CD4-positive, CD25-positive, alpha-beta regulatory T cell (primary cell): ENCODE data around the gene CNP. TPM values are rescaled to one million over a fixed set of nuclear protein-coding genes. Genes with fewer than 3 reads are reported as not detected.
A peak's percentile ranks its signal among the peaks of the same experiment; 100 is the strongest.

Experiments
- ATAC-seq, 2 donors: fragments of 150-1000 bp; cut with Tn5 transposase; one replicate each; pipeline ENCODE4 v1.10.0; 2021; ENCODE audit warnings: low read depth in 2 of 2, moderate number of reproducible peaks in 2 of 2, moderate library complexity in 1 of 2
- DNase-seq, 3 donors: peaks; one replicate each; pipeline versions ENCODE4 v3.0.0 to v3.0.0-alpha.2; 2012 to 2022; ENCODE audit warnings: mixed read lengths in 1 of 3
- H3K27ac ChIP-seq: one replicate; pipeline ENCODE4 v1.7.0; 2013; ENCODE audit warnings: mild to moderate bottlenecking, low read length; ENCODE audit not compliant: insufficient read depth, poor library complexity, severe bottlenecking
- H3K27me3 ChIP-seq: one replicate; pipeline ENCODE4 v1.7.0; 2013; ENCODE audit warnings: low read length; ENCODE audit not compliant: control insufficient read depth, insufficient read depth
- H3K36me3 ChIP-seq: one replicate; pipeline ENCODE4 v1.7.0; 2013; ENCODE audit warnings: mild to moderate bottlenecking, low read length, moderate library complexity; ENCODE audit not compliant: control insufficient read depth, insufficient read depth
- H3K4me1 ChIP-seq: 2 replicates; pipeline ENCODE4 v1.7.0; 2013; ENCODE audit warnings: mild to moderate bottlenecking, low read length; ENCODE audit not compliant: insufficient read depth, control insufficient read depth, poor library complexity, severe bottlenecking
- H3K4me3 ChIP-seq: one replicate; pipeline ENCODE4 v1.7.0; 2013; ENCODE audit warnings: low read depth, mild to moderate bottlenecking, low read length, moderate library complexity
- H3K9me3 ChIP-seq, 2 experiments: 1 replicate in 1 of 2; 2 replicates in 1 of 2; pipeline ENCODE4 v1.7.0; 2013; ENCODE audit warnings: low read length in 2 of 2, mild to moderate bottlenecking in 1 of 2, moderate library complexity in 1 of 2; ENCODE audit not compliant: control insufficient read depth in 2 of 2
- H3K27ac Mint-ChIP-seq, 3 donors: one replicate each; pipeline ENCODE4 v1.8.0; 2020 to 2022; ENCODE audit warnings: mild to moderate bottlenecking in 3 of 3, mixed read lengths in 3 of 3, moderate library complexity in 2 of 3
- H3K27me3 Mint-ChIP-seq: one replicate; pipeline ENCODE4 v1.8.0; 2022; ENCODE audit warnings: mild to moderate bottlenecking, mixed read lengths
- H3K36me3 Mint-ChIP-seq: one replicate; pipeline ENCODE4 v1.8.0; 2020; ENCODE audit warnings: mixed read lengths
- H3K4me1 Mint-ChIP-seq, 4 donors: one replicate each; pipeline ENCODE4 v1.8.0; 2020 to 2022; ENCODE audit warnings: mixed read lengths in 4 of 4, mild to moderate bottlenecking in 1 of 4
- H3K4me3 Mint-ChIP-seq, 4 donors: one replicate each; pipeline ENCODE4 v1.8.0; 2020 to 2022; ENCODE audit warnings: mild to moderate bottlenecking in 4 of 4, mixed read lengths in 4 of 4, moderate library complexity in 3 of 4
- H3K9me3 Mint-ChIP-seq, 7 donors: one replicate each; pipeline ENCODE4 v1.8.0; 2020 to 2022; ENCODE audit warnings: mixed read lengths in 7 of 7, mild to moderate bottlenecking in 3 of 7, moderate library complexity in 2 of 7
- polyA plus RNA-seq, 4 donors: library from polyadenylated mRNA; unstranded; fragments of 300-500 nt; fragmentation: Illumina TruSeq; gene quantifications; one replicate each; pipeline ENCODE4 v1.2.3, GENCODE V29; 2021
- total RNA-seq: library from RNA; stranded (reverse); gene quantifications from one replicate; pipeline ENCODE4 v1.2.3, GENCODE V29; 2022

The CNP gene
- total and polyA plus RNA-seq, 5 donors from 2014 or later, result 26.9 to 44.3 (median 33.0) TPM

GRCh38 chr17:41971721-41972523 is 5.3 kb downstream of the CNP start:
- no peaks in the 10 kb centered on the region for H3K27me3 Mint-ChIP-seq
- H3K4me3 Mint-ChIP-seq, result peak overlapping the region in 1 of 4 donors; percentile 85
- DNase-seq (no peak), ATAC-seq (no peak)
- no peaks in the 10 kb centered on the region for H3K9me3 Mint-ChIP-seq
- peaks cover 9 to 43% (median 22%) of the 10 kb centered on the region in 4 donors for H3K4me1 Mint-ChIP-seq
- peak overlapping the region in 2 of 3 donors; percentile 20 to 49 for H3K27ac Mint-ChIP-seq
- peaks cover 59% of the 10 kb centered on the region for H3K36me3 ChIP-seq
- no peak overlapping the region for H3K27ac ChIP-seq
- peaks cover 18% of the 10 kb centered on the region for H3K4me1 ChIP-seq
- no peaks in the 10 kb centered on the region for H3K9me3 ChIP-seq
- H3K27me3 ChIP-seq, result no peaks in the 10 kb centered on the region
- no peak overlapping the region for H3K4me3 ChIP-seq
- peaks cover 21% of the 10 kb centered on the region for H3K36me3 Mint-ChIP-seq

- no peaks in the 10 kb centered on the region for H3K9me3 ChIP-seq
- Mint-ChIP-seq H3K36me3 (peaks cover 26% of the 10 kb centered on the region), H3K27ac (no peak overlapping the region), H3K4me3 (peak overlapping the region in 1 of 4 donors; percentile 85), H3K9me3 (no peaks in the 10 kb centered on the region), H3K27me3 (no peaks in the 10 kb centered on the region), H3K4me1 (peaks cover 9 to 36% (median 22%) of the 10 kb centered on the region in 4 donors)
- H3K36me3 ChIP-seq, result peaks cover 68% of the 10 kb centered on the region
- peaks cover 10% of the 10 kb centered on the region for H3K4me1 ChIP-seq
- no peak overlapping the region for H3K27ac ChIP-seq
- H3K27me3 ChIP-seq, result no peaks in the 10 kb centered on the region
- DNase-seq, result no peak
- H3K4me3 ChIP-seq, result no peak overlapping the region
- ATAC-seq, result peak in 1 of 2 donors; percentile 35
Measured at GRCh38 chr17:41972571-41973407, 6.2 kb downstream of the CNP start.

- Histone ChIP-seq H3K4me3 (no peak overlapping the region), H3K27me3 (no peaks in the 10 kb centered on the region), H3K36me3 (peaks cover 72% of the 10 kb centered on the region), H3K27ac (no peak overlapping the region), H3K4me1 (peaks cover 6% of the 10 kb centered on the region), H3K9me3 (no peaks in the 10 kb centered on the region)
- no peaks in the 10 kb centered on the region for H3K27me3 Mint-ChIP-seq
- no peaks in the 10 kb centered on the region for H3K9me3 Mint-ChIP-seq
- no peak overlapping the region for H3K4me3 Mint-ChIP-seq
- peaks cover 22% of the 10 kb centered on the region for H3K36me3 Mint-ChIP-seq
- H3K27ac Mint-ChIP-seq, result no peak overlapping the region
- ATAC-seq, result no peak
- peaks cover 9 to 32% (median 16%) of the 10 kb centered on the region in 4 donors for H3K4me1 Mint-ChIP-seq
- DNase-seq, result no peak
Measured at GRCh38 chr17:41973408-41973811, 6.8 kb downstream of the CNP start.

GRCh38 chr17:41974031-41974430 is 7.4 kb downstream of the CNP start:
- H3K9me3 ChIP-seq, result no peaks in the 10 kb centered on the region
- Mint-ChIP-seq H3K27ac (peak overlapping the region in 1 of 3 donors; percentile 14), H3K9me3 (no peaks in the 10 kb centered on the region), H3K36me3 (peaks cover 22% of the 10 kb centered on the region), H3K27me3 (no peaks in the 10 kb centered on the region), H3K4me1 (peaks cover 9 to 29% (median 12%) of the 10 kb centered on the region in 4 donors), H3K4me3 (peak overlapping the region in 1 of 4 donors; percentile 58)
- H3K27me3 ChIP-seq, result no peaks in the 10 kb centered on the region
- peaks cover 68% of the 10 kb centered on the region for H3K36me3 ChIP-seq
- ATAC-seq, result no peak
- H3K4me1 ChIP-seq, result peaks cover 6% of the 10 kb centered on the region
- no peak overlapping the region for H3K27ac ChIP-seq
- no peak for DNase-seq
- H3K4me3 ChIP-seq, result no peak overlapping the region

GRCh38 chr17:41974658-41975057 is 8.1 kb downstream of the CNP start:
- peaks cover 68% of the 10 kb centered on the region for H3K36me3 ChIP-seq
- Mint-ChIP-seq H3K27ac (no peak overlapping the region), H3K36me3 (peaks cover 23% of the 10 kb centered on the region), H3K9me3 (no peaks in the 10 kb centered on the region), H3K4me3 (no peak overlapping the region), H3K4me1 (peaks cover 7 to 23% (median 10%) of the 10 kb centered on the region in 4 donors), H3K27me3 (no peaks in the 10 kb centered on the region)
- no peaks in the 10 kb centered on the region for H3K27me3 ChIP-seq
- peaks cover 6% of the 10 kb centered on the region for H3K4me1 ChIP-seq
- ATAC-seq (no peak), DNase-seq (no peak)
- H3K27ac ChIP-seq, result no peak overlapping the region
- H3K9me3 ChIP-seq, result no peaks in the 10 kb centered on the region
- no peak overlapping the region for H3K4me3 ChIP-seq

- Histone ChIP-seq H3K36me3 (peaks cover 72% of the 10 kb centered on the region), H3K4me1 (peaks cover 4% of the 10 kb centered on the region), H3K27me3 (no peaks in the 10 kb centered on the region), H3K4me3 (no peak overlapping the region), H3K27ac (no peak overlapping the region), H3K9me3 (no peaks in the 10 kb centered on the region)
- H3K9me3 Mint-ChIP-seq, result no peaks in the 10 kb centered on the region
- no peak overlapping the region for H3K4me3 Mint-ChIP-seq
- H3K27me3 Mint-ChIP-seq, result no peaks in the 10 kb centered on the region
- H3K27ac Mint-ChIP-seq, result no peak overlapping the region
- peaks cover 27% of the 10 kb centered on the region for H3K36me3 Mint-ChIP-seq
- peaks cover 4 to 20% (median 10%) of the 10 kb centered on the region in 4 donors for H3K4me1 Mint-ChIP-seq
- DNase-seq, result no peak
- ATAC-seq, result no peak
Measured at GRCh38 chr17:41975099-41976083, 8.8 kb downstream of the CNP start.

GRCh38 chr17:41976142-41976768 is 9.7 kb downstream of the CNP start:
- Histone ChIP-seq H3K36me3 (peaks cover 77% of the 10 kb centered on the region), H3K4me1 (no peaks in the 10 kb centered on the region), H3K27ac (no peak overlapping the region), H3K27me3 (no peaks in the 10 kb centered on the region), H3K9me3 (no peaks in the 10 kb centered on the region), H3K4me3 (no peak overlapping the region)
- H3K27ac Mint-ChIP-seq, result peak overlapping the region in 1 of 3 donors; percentile 20
- H3K4me1 Mint-ChIP-seq, result peaks cover under 1 to 13% (median 6%) of the 10 kb centered on the region in 4 donors
- ATAC-seq, result no peak
- H3K36me3 Mint-ChIP-seq, result peaks cover 28% of the 10 kb centered on the region
- no peaks in the 10 kb centered on the region for H3K9me3 Mint-ChIP-seq
- no peak for DNase-seq
- H3K27me3 Mint-ChIP-seq, result no peaks in the 10 kb centered on the region
- H3K4me3 Mint-ChIP-seq, result no peak overlapping the region
